Activated T-helper 17 cell treated with anti-CD3 and anti-CD28 coated beads, Interleukin-2, amount 50 U/mL, for 72 hours (primary cell): ENCODE data around the gene AGBL1. TPM values are rescaled to one million over a fixed set of nuclear protein-coding genes. Genes with fewer than 3 reads are reported as not detected.
A peak's percentile ranks its signal among the peaks of the same experiment; 100 is the strongest.

ENCODE experiments used
- ATAC-seq: fragments of 150-1000 bp; cut with Tn5 transposase; replicated peaks from 2 replicates; pipeline ENCODE4 v1.10.0; 2021; ENCODE audit warnings: mild to moderate bottlenecking, moderate library complexity
- H3K27ac Mint-ChIP-seq: one replicate; pipeline ENCODE4 v1.8.0; 2022; ENCODE audit warnings: mixed read lengths
- H3K27me3 Mint-ChIP-seq: one replicate; pipeline ENCODE4 v1.8.0; 2022; ENCODE audit warnings: mixed read lengths
- H3K36me3 Mint-ChIP-seq: one replicate; pipeline ENCODE4 v1.8.0; 2022; ENCODE audit warnings: low read depth, mild to moderate bottlenecking, mixed read lengths
- H3K4me1 Mint-ChIP-seq: one replicate; pipeline ENCODE4 v1.8.0; 2022; ENCODE audit warnings: mixed read lengths
- H3K4me3 Mint-ChIP-seq: one replicate; pipeline ENCODE4 v1.8.0; 2022; ENCODE audit warnings: mild to moderate bottlenecking, mixed read lengths
- H3K9me3 Mint-ChIP-seq: one replicate; pipeline ENCODE4 v1.8.0; 2022; ENCODE audit warnings: mixed read lengths
- total RNA-seq, 2 donors: library from RNA; stranded (reverse); gene quantifications; one replicate each; pipeline ENCODE4 v1.2.3, GENCODE V29; 2022

Gene AGBL1
- total RNA-seq, 2 donors from 2014 or later = 0.19 TPM; not detected in 1

GRCh38 chr15:86063356-86064095 lies 16.1 kb upstream of the AGBL1 start:
- H3K4me3 Mint-ChIP-seq = no peak overlapping the region
- H3K27me3 Mint-ChIP-seq = peaks cover 13% of the 10 kb centered on the region
- H3K4me1 Mint-ChIP-seq = peaks cover 5% of the 10 kb centered on the region
- no peak overlapping the region for H3K27ac Mint-ChIP-seq
- H3K9me3 Mint-ChIP-seq = peaks cover 3% of the 10 kb centered on the region
- H3K36me3 Mint-ChIP-seq = no peaks in the 10 kb centered on the region
- no peak for ATAC-seq

DNA sequence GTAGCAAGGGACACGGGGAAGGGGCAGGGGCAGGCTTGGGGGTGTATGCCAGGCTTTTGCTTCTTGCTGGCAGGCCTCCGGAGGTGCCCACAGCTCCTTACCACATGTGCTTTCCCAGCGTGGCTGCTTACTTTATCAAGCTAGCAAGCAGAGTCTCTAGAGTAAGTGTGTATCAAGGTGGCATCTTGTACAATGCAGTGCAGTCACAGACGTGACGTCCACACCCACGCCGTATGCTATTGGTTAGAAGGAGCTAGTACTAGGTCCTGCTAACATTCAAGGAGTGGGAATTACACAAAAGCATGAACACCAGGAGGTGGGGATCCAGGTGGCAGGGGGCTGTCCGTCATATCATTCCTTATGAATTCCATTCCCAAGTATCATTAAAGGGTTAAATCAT lies 15.3 kb upstream of the AGBL1 start:
- H3K9me3 Mint-ChIP-seq = peaks cover 3% of the 10 kb centered on the region
- H3K4me1 Mint-ChIP-seq = peaks cover 5% of the 10 kb centered on the region
- ATAC-seq = no peak

GRCh38 chr15:86066174-86066834 lies 13.4 kb upstream of the AGBL1 start:
- Mint-ChIP-seq H3K4me1 (no peaks in the 10 kb centered on the region), H3K9me3 (peaks cover 3% of the 10 kb centered on the region), H3K4me3 (no peak overlapping the region), H3K27ac (no peak overlapping the region), H3K36me3 (no peaks in the 10 kb centered on the region), H3K27me3 (peaks cover 8% of the 10 kb centered on the region)
- no peak for ATAC-seq

More for the DNA sequence above, 15.3 kb upstream of the AGBL1 start:
- H3K4me3 Mint-ChIP-seq = no peak overlapping the region
- H3K36me3 Mint-ChIP-seq = no peaks in the 10 kb centered on the region
- no peak overlapping the region for H3K27ac Mint-ChIP-seq
- peaks cover 13% of the 10 kb centered on the region for H3K27me3 Mint-ChIP-seq

DNA sequence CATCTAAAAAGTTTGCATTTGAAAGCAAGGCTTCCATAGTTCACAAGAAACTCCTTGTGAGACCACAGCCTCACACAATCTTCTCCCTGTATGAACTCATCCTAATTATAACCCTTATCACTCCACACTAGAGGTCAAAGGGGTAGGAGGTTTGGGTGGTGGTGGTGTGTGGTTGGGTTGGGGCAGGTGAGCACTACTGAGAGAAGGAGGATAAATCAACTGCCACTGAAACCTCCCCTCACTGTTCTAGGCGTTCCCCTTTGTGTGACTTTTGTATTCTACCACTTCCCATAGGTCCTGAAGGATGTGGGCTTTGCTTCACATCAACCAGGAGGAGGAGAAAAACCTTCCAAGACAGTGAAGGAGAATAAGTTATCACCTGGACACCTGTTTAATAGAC lies 6.4 kb upstream of the AGBL1 start:
- Mint-ChIP-seq H3K4me3 (no peak overlapping the region), H3K4me1 (no peaks in the 10 kb centered on the region), H3K9me3 (no peaks in the 10 kb centered on the region), H3K36me3 (no peaks in the 10 kb centered on the region), H3K27me3 (peaks cover 4% of the 10 kb centered on the region), H3K27ac (no peak overlapping the region)
- ATAC-seq = no peak

GRCh38 chr15:86076468-86076867 lies 3.2 kb upstream of the AGBL1 start:
- no peak for ATAC-seq
- H3K4me1 Mint-ChIP-seq = no peaks in the 10 kb centered on the region

DNA sequence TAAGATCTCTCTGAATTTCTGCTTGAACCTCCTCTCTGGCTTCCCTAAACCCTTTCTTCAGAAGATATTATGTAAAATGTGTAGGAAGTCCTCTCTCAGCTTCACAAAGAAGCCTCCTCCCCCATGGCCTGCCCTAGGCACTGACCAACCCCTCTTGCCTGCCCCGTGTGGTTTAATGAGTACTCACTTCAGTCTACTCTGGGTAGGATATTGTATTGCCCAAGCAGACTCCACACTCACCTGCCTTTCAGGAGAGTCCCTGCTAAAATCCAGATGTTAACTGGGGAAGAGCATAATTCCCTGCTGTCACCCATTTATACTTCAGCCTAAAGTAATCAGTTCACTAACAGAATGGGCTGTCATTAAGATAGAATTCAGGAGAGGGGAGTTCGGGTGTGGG lies 2.6 kb upstream of the AGBL1 start:
- no peak for ATAC-seq
- Mint-ChIP-seq H3K4me1 (no peaks in the 10 kb centered on the region), H3K27ac (no peak overlapping the region), H3K9me3 (no peaks in the 10 kb centered on the region), H3K27me3 (peaks cover 9% of the 10 kb centered on the region), H3K4me3 (no peak overlapping the region), H3K36me3 (no peaks in the 10 kb centered on the region)

More at GRCh38 chr15:86076468-86076867, 3.2 kb upstream of the AGBL1 start:
- no peaks in the 10 kb centered on the region for H3K36me3 Mint-ChIP-seq
- H3K27me3 Mint-ChIP-seq = peaks cover 9% of the 10 kb centered on the region
- H3K9me3 Mint-ChIP-seq = no peaks in the 10 kb centered on the region
- H3K27ac Mint-ChIP-seq = no peak overlapping the region
- H3K4me3 Mint-ChIP-seq = no peak overlapping the region

- Mint-ChIP-seq H3K4me3 (no peak overlapping the region), H3K36me3 (no peaks in the 10 kb centered on the region), H3K27ac (no peak overlapping the region), H3K4me1 (no peaks in the 10 kb centered on the region), H3K27me3 (peaks cover 18% of the 10 kb centered on the region), H3K9me3 (no peaks in the 10 kb centered on the region)
- no peak for ATAC-seq
Measured at GRCh38 chr15:86080302-86080701, 631 bp downstream of the AGBL1 start.

DNA sequence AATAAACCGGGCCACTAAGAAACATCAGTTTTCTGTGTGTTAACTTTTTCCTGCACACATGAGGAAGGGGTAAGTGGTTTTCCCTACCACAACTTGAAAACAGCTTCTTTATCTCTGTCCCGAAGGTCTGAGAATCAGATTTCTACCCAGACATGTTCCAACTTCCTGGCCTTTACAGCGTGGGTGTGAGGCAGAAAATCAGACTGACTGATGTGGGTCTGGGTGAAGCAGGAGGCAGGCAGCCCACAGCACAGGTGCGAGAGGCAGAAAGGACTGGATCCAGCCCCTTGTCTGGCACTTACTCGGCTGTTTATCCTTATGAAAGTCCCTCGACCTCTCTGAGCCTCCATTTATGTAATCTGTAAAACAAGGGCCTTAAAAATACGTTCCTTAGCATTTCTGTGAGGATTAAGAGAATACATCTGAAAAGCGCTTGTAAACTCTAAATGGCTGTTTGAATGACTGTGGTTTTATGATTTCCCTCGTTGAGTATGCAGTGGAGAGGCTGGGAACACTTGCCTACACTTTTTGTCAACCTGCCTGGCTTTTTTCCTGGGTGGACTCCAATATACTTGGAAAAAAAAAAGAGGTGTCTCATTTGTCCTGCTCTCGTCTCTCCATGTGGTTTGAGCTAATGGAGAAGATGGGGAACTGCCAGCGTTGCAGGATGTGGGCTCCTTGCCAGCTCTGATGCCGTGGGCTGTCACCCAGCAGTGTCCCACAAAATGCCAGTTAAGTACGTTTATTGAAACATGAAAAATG lies 3.1 kb downstream of the AGBL1 start:
- ATAC-seq = peak; percentile 43
- Mint-ChIP-seq H3K27ac (no peak overlapping the region), H3K4me1 (no peaks in the 10 kb centered on the region), H3K4me3 (no peak overlapping the region), H3K9me3 (no peaks in the 10 kb centered on the region), H3K36me3 (no peaks in the 10 kb centered on the region), H3K27me3 (peaks cover 16% of the 10 kb centered on the region)

DNA sequence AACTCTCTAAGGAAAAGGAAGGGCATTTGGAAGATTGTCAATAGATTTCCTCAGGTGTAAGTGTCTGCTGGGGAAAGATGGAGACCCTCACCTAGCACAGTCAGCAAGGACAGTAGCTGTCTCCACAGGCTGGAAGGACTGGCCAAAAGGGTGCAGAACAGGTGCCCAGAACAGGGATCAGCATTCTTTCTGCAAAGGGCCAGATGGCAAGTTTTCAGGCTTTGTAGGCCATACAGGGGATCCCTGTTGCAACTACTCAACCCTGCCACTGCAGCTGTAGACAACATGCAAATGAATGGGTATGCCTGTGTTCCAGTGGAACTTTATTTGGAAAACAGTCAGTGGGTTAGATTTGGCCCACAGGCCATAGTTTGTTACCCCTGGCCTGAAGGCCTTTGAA lies 8.1 kb downstream of the AGBL1 start:
- no peaks in the 10 kb centered on the region for H3K4me1 Mint-ChIP-seq
- ATAC-seq = no peak
- H3K27me3 Mint-ChIP-seq = peaks cover 11% of the 10 kb centered on the region

GRCh38 chr15:86089422-86089821 lies 9.8 kb downstream of the AGBL1 start:
- Mint-ChIP-seq H3K4me1 (no peaks in the 10 kb centered on the region), H3K36me3 (no peaks in the 10 kb centered on the region), H3K27ac (no peak overlapping the region), H3K9me3 (no peaks in the 10 kb centered on the region), H3K27me3 (peaks cover 6% of the 10 kb centered on the region), H3K4me3 (no peak overlapping the region)
- no peak for ATAC-seq

More for the DNA sequence above, 8.1 kb downstream of the AGBL1 start:
- H3K36me3 Mint-ChIP-seq = no peaks in the 10 kb centered on the region
- H3K4me3 Mint-ChIP-seq = no peak overlapping the region
- H3K9me3 Mint-ChIP-seq = no peaks in the 10 kb centered on the region
- H3K27ac Mint-ChIP-seq = no peak overlapping the region

DNA sequence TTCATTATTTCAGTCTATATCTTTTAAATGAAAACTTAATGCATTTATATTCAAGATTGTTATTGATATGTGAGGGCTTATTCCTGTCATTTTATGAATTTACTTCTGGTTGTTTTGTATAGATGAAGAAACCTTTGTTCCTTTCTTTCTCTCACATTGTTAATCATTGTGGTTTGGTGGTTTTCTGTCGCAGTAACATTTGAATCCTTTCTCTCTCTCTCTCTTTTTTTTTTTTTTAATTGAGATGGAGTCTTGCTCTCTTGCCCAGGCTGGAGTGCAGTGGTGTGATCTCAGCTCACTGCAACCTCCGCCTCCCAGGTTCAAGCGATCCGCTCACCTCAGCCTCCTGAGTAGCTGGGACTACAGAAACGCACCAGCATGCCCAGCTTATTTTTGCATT lies 22.1 kb downstream of the AGBL1 start:
- Mint-ChIP-seq H3K4me1 (no peaks in the 10 kb centered on the region), H3K9me3 (peaks cover 7% of the 10 kb centered on the region), H3K27me3 (peaks cover 12% of the 10 kb centered on the region), H3K27ac (no peak overlapping the region), H3K36me3 (no peaks in the 10 kb centered on the region), H3K4me3 (no peak overlapping the region)
- ATAC-seq = peak; percentile 52

DNA sequence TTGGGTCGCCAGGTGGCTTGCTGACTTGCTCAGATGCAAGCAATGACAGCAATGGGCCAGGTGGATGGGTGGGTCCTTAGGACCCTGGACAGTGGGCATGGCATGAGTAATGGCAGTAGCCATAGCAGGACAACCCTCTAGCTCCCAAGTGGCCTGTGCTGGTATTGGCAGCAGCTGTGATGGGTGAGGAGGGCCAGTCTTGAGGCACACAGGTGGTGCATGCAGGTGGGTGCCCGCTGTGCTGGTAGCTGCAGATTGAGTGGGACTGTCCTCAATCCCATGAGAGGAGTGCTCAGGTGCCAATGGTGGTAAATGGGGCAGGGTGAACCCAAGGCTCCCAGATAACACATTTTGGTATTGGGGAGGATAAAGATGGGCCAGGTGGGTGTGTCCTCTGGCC lies 24.2 kb downstream of the AGBL1 start:
- Mint-ChIP-seq H3K27me3 (peaks cover 20% of the 10 kb centered on the region), H3K27ac (no peak overlapping the region), H3K9me3 (peaks cover 7% of the 10 kb centered on the region), H3K4me1 (no peaks in the 10 kb centered on the region), H3K4me3 (no peak overlapping the region), H3K36me3 (no peaks in the 10 kb centered on the region)
- no peak for ATAC-seq

DNA sequence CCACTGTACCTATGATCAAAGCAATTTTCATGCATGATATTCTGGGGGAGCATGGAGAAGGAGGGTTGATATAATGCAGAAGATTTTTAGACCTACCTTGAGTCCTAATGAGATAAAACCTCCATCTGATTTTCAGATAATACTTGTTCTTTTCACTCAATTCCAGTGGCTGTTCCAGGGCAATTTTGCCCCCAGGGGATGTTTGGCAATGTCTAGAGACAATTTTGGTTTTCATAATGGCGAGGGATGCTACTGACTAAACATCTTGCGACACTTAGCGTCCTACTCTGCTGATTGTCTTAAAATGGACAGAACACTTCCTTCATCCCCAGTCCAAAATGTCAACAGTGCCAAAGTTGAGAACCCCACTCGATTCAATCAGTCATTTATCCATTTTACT lies 26.6 kb downstream of the AGBL1 start:
- H3K27ac Mint-ChIP-seq = no peak overlapping the region
- H3K27me3 Mint-ChIP-seq = peaks cover 25% of the 10 kb centered on the region
- no peak overlapping the region for H3K4me3 Mint-ChIP-seq
- no peaks in the 10 kb centered on the region for H3K36me3 Mint-ChIP-seq
- no peak for ATAC-seq
- H3K4me1 Mint-ChIP-seq = no peaks in the 10 kb centered on the region
- H3K9me3 Mint-ChIP-seq = peaks cover 7% of the 10 kb centered on the region

DNA sequence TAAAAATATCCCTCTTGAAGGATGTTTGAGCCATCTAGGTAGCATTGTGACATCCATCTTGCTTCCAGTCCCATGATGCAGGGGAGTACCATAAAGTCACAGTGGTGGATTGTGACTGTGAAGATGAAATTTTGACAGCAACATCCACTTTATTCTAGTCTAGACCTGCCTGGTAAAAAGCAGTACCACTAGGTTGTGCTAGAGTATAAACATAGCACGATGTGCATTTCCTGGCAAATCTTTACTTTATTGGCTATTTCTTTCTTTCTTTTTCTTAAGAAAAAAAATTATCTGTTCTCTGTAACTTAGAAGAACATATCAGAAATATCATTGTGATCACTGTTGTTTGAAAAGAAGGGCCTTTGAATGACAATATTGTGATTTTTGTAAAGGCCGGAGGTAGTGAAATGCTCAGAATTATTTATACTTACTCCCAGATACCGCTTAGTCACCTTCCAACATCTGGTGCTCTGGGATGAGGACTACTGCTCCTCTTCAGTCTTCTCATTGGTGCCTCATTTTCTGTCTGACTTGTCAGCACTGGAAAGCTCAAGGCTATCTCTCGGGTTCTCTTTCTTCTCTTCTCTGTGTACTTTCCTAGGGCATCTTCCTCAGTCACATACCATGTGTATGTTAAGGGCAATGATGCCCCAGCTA lies 35.6 kb downstream of the AGBL1 start:
- no peaks in the 10 kb centered on the region for H3K4me1 Mint-ChIP-seq
- ATAC-seq = no peak
- peaks cover 7% of the 10 kb centered on the region for H3K27me3 Mint-ChIP-seq
- no peaks in the 10 kb centered on the region for H3K9me3 Mint-ChIP-seq
- no peak overlapping the region for H3K27ac Mint-ChIP-seq
- no peak overlapping the region for H3K4me3 Mint-ChIP-seq
- no peaks in the 10 kb centered on the region for H3K36me3 Mint-ChIP-seq
